HG03139 (cell line): ENCODE results near the gene RAB39A.

ENCODE experiments used
- ATAC-seq: cut with Tn5 transposase; IDR thresholded peaks from one replicate; pipeline ENCODE4 v1.9.1; 2021; ENCODE audit not compliant: unreplicated experiment

Gene RAB39A

GRCh38 chr11:107957109-107957588 lies 28.9 kb downstream of the RAB39A start:
- no peak for ATAC-seq

- ATAC-seq: no peak
These were observed 33.2 kb downstream of the RAB39A start for GRCh38 chr11:107961480-107961879.

- no peak for ATAC-seq
These were observed 33.9 kb downstream of the RAB39A start for GRCh38 chr11:107962181-107962580.

GRCh38 chr11:107963091-107963490 lies 34.8 kb downstream of the RAB39A start:
- ATAC-seq: no peak

- ATAC-seq: no peak
These were observed 41.0 kb downstream of the RAB39A start for GRCh38 chr11:107969219-107969618.

GRCh38 chr11:107970049-107970448 lies 41.8 kb downstream of the RAB39A start:
- no peak for ATAC-seq

- no peak for ATAC-seq
These were observed 45.4 kb downstream of the RAB39A start for GRCh38 chr11:107973641-107974040.

GRCh38 chr11:107988397-107989158 lies 60.3 kb downstream of the RAB39A start:
- ATAC-seq: no peak

GRCh38 chr11:107991868-107992414 lies 63.7 kb downstream of the RAB39A start:
- ATAC-seq: no peak

- ATAC-seq: no peak
These were observed 67.9 kb downstream of the RAB39A start for GRCh38 chr11:107996006-107996776.

- ATAC-seq: no peak
These were observed 70.5 kb downstream of the RAB39A start for GRCh38 chr11:107998761-107999160.

- peak; percentile 88 for ATAC-seq
These were observed 71.7 kb downstream of the RAB39A start for GRCh38 chr11:107999759-108000455.

- no peak for ATAC-seq
These were observed 74.2 kb downstream of the RAB39A start for GRCh38 chr11:108002476-108002875.

GRCh38 chr11:108003623-108004022 lies 75.4 kb downstream of the RAB39A start:
- ATAC-seq: no peak

- no peak for ATAC-seq
These were observed 79.6 kb downstream of the RAB39A start for GRCh38 chr11:108007819-108008218.

GRCh38 chr11:108008656-108009496 lies 80.6 kb downstream of the RAB39A start, which contains the start of gene CUL5:
Gene CUL5 (plus strand): TSS chr11:108008898. CDS start chr11:108009349, 451 bp downstream.
- ATAC-seq: peak; percentile 90

GRCh38 chr11:108009497-108010370 lies 81.5 kb downstream of the RAB39A start:
- peak; percentile 2 for ATAC-seq

GRCh38 chr11:108012139-108012725 lies 84.0 kb downstream of the RAB39A start:
- no peak for ATAC-seq
